ENCODE data around the gene PCSK1N. TPM values are rescaled to one million over a fixed set of nuclear protein-coding genes. Genes with fewer than 3 reads are reported as not detected.

PCSK1N gene
- total and polyA plus RNA-seq, 4 donors, result 61.4 to 566 (median 286) TPM

- H3K9me3 ChIP-seq (ENCODE audit: control insufficient read depth, insufficient read depth, low read length), result no peaks in the 10 kb centered on the region
- WGBS (ENCODE audit: insufficient coverage), result 86% methylated on average over 2 of the region's 8 CpGs
These were observed 21.8 kb downstream of the PCSK1N start for GRCh38 chrX:48813644-48814043.

GRCh38 chrX:48806081-48806480 lies 29.3 kb downstream of the PCSK1N start:
- DNase-seq (ENCODE audit: low read depth in 4 of 6, low spot score in 6 of 6), result no peak
- peaks cover 11% of the 10 kb centered on the region for H3K36me3 ChIP-seq (ENCODE audit: control insufficient read depth, insufficient read depth, low read length)
- no peak overlapping the region for H3K27ac ChIP-seq (ENCODE audit: low read depth, low read length)
- H3K4me3 ChIP-seq (ENCODE audit: low read depth, low read length), result no peak overlapping the region
- 88% methylated on average over 4 of the region's 4 CpGs for WGBS (ENCODE audit: insufficient coverage)
- no peaks in the 10 kb centered on the region for H3K9me3 ChIP-seq (ENCODE audit: control insufficient read depth, insufficient read depth, low read length)
- H3K27me3 ChIP-seq (ENCODE audit: control insufficient read depth, insufficient read depth, low read length), result no peaks in the 10 kb centered on the region
- H3K4me1 ChIP-seq (ENCODE audit: control insufficient read depth, insufficient read depth, low read length), result peaks cover 11% of the 10 kb centered on the region

More at GRCh38 chrX:48813644-48814043, 21.8 kb downstream of the PCSK1N start:
- H3K36me3 ChIP-seq (ENCODE audit: control insufficient read depth, insufficient read depth, low read length), result peaks cover 40% of the 10 kb centered on the region
- no peak overlapping the region for H3K27ac ChIP-seq (ENCODE audit: low read depth, low read length)
- H3K4me1 ChIP-seq (ENCODE audit: control insufficient read depth, insufficient read depth, low read length), result no peaks in the 10 kb centered on the region
- H3K4me3 ChIP-seq (ENCODE audit: low read depth, low read length), result no peak overlapping the region
- no peak for DNase-seq (ENCODE audit: low read depth in 4 of 6, low spot score in 6 of 6)
- no peaks in the 10 kb centered on the region for H3K27me3 ChIP-seq (ENCODE audit: control insufficient read depth, insufficient read depth, low read length)

GRCh38 chrX:48802905-48803200 lies 32.6 kb downstream of the PCSK1N start:
- Histone ChIP-seq H3K27me3 (ENCODE audit: control insufficient read depth, insufficient read depth, low read length) (no peaks in the 10 kb centered on the region), H3K4me3 (ENCODE audit: low read depth, low read length) (peak overlapping the region; percentile 63), H3K9me3 (ENCODE audit: control insufficient read depth, insufficient read depth, low read length) (no peaks in the 10 kb centered on the region), H3K36me3 (ENCODE audit: control insufficient read depth, insufficient read depth, low read length) (peaks cover 7% of the 10 kb centered on the region), H3K4me1 (ENCODE audit: control insufficient read depth, insufficient read depth, low read length) (peaks cover 15% of the 10 kb centered on the region), H3K27ac (ENCODE audit: low read depth, low read length) (peak overlapping the region; percentile 91)
- no peak for DNase-seq (ENCODE audit: low read depth in 4 of 6, low spot score in 6 of 6)
- 70% methylated on average over 3 of the region's 4 CpGs for WGBS (ENCODE audit: insufficient coverage)

GRCh38 chrX:48802089-48802904 lies 33.1 kb downstream of the PCSK1N start:
- peaks cover 7% of the 10 kb centered on the region for H3K36me3 ChIP-seq (ENCODE audit: control insufficient read depth, insufficient read depth, low read length)
- 23% methylated on average over 28 of the region's 40 CpGs for WGBS (ENCODE audit: insufficient coverage)
- no peaks in the 10 kb centered on the region for H3K27me3 ChIP-seq (ENCODE audit: control insufficient read depth, insufficient read depth, low read length)
- H3K9me3 ChIP-seq (ENCODE audit: control insufficient read depth, insufficient read depth, low read length), result no peaks in the 10 kb centered on the region
- H3K4me1 ChIP-seq (ENCODE audit: control insufficient read depth, insufficient read depth, low read length), result peaks cover 15% of the 10 kb centered on the region
- peak overlapping the region; percentile 91 for H3K27ac ChIP-seq (ENCODE audit: low read depth, low read length)
- peak overlapping the region; percentile 63 for H3K4me3 ChIP-seq (ENCODE audit: low read depth, low read length)
- DNase-seq (ENCODE audit: low read depth in 4 of 6, low spot score in 6 of 6), result peak in 5 of 6 donors; percentile 23 to 88 (median 39)

GRCh38 chrX:48801280-48802088 lies 33.9 kb downstream of the PCSK1N start, which contains the start of gene HDAC6:
Gene HDAC6 (plus strand): TSS chrX:48802067. CDS start chrX:48802693, 626 bp downstream.
- peak; percentile 84 to 99 (median 92) for DNase-seq (ENCODE audit: low read depth in 4 of 6, low spot score in 6 of 6)

GRCh38 chrX:48800574-48801279 lies 34.7 kb downstream of the PCSK1N start:
- Histone ChIP-seq H3K36me3 (ENCODE audit: control insufficient read depth, insufficient read depth, low read length) (peaks cover 7% of the 10 kb centered on the region), H3K9me3 (ENCODE audit: control insufficient read depth, insufficient read depth, low read length) (no peaks in the 10 kb centered on the region), H3K4me1 (ENCODE audit: control insufficient read depth, insufficient read depth, low read length) (peaks cover 15% of the 10 kb centered on the region), H3K27ac (ENCODE audit: low read depth, low read length) (peak overlapping the region; percentile 97), H3K4me3 (ENCODE audit: low read depth, low read length) (peak overlapping the region; percentile 77), H3K27me3 (ENCODE audit: control insufficient read depth, insufficient read depth, low read length) (no peaks in the 10 kb centered on the region)
- WGBS (ENCODE audit: insufficient coverage), result 44% methylated on average over 13 of the region's 17 CpGs
- DNase-seq (ENCODE audit: low read depth in 4 of 6, low spot score in 6 of 6), result peak in 1 of 6 donors; percentile 9

More at GRCh38 chrX:48801280-48802088, 33.9 kb downstream of the PCSK1N start, which contains the start of gene HDAC6:
- Histone ChIP-seq H3K4me3 (ENCODE audit: low read depth, low read length) (peak within 1 kb of the TSS; percentile 77), H3K4me1 (ENCODE audit: control insufficient read depth, insufficient read depth, low read length) (peaks cover 15% of the 10 kb centered on the region), H3K9me3 (ENCODE audit: control insufficient read depth, insufficient read depth, low read length) (no peaks in the 10 kb centered on the region), H3K27ac (ENCODE audit: low read depth, low read length) (peak within 1 kb of the TSS; percentile 97), H3K36me3 (ENCODE audit: control insufficient read depth, insufficient read depth, low read length) (peaks cover 7% of the 10 kb centered on the region), H3K27me3 (ENCODE audit: control insufficient read depth, insufficient read depth, low read length) (no peaks in the 10 kb centered on the region)
- WGBS (ENCODE audit: insufficient coverage), result 23% methylated on average over 89 of the region's 89 CpGs

GRCh38 chrX:48798318-48798717 lies 37.1 kb downstream of the PCSK1N start:
- Histone ChIP-seq H3K27me3 (ENCODE audit: control insufficient read depth, insufficient read depth, low read length) (no peaks in the 10 kb centered on the region), H3K4me3 (ENCODE audit: low read depth, low read length) (no peak overlapping the region), H3K9me3 (ENCODE audit: control insufficient read depth, insufficient read depth, low read length) (no peaks in the 10 kb centered on the region), H3K36me3 (ENCODE audit: control insufficient read depth, insufficient read depth, low read length) (no peaks in the 10 kb centered on the region), H3K4me1 (ENCODE audit: control insufficient read depth, insufficient read depth, low read length) (peaks cover 15% of the 10 kb centered on the region), H3K27ac (ENCODE audit: low read depth, low read length) (no peak overlapping the region)
- DNase-seq (ENCODE audit: low read depth in 4 of 6, low spot score in 6 of 6), result no peak
- WGBS (ENCODE audit: insufficient coverage), result 80% methylated on average over 2 of the region's 2 CpGs

- Histone ChIP-seq H3K36me3 (ENCODE audit: control insufficient read depth, insufficient read depth, low read length) (no peaks in the 10 kb centered on the region), H3K9me3 (ENCODE audit: control insufficient read depth, insufficient read depth, low read length) (no peaks in the 10 kb centered on the region), H3K27ac (ENCODE audit: low read depth, low read length) (no peak overlapping the region), H3K4me3 (ENCODE audit: low read depth, low read length) (no peak overlapping the region), H3K27me3 (ENCODE audit: control insufficient read depth, insufficient read depth, low read length) (no peaks in the 10 kb centered on the region), H3K4me1 (ENCODE audit: control insufficient read depth, insufficient read depth, low read length) (no peaks in the 10 kb centered on the region)
- WGBS (ENCODE audit: insufficient coverage), result 58% methylated on average over 6 of the region's 8 CpGs
- DNase-seq (ENCODE audit: low read depth in 4 of 6, low spot score in 6 of 6), result no peak
These were observed 40.4 kb downstream of the PCSK1N start for GRCh38 chrX:48794911-48795515.

- DNase-seq (ENCODE audit: low read depth in 4 of 6, low spot score in 6 of 6), result no peak
- WGBS (ENCODE audit: insufficient coverage), result 82% methylated on average over 12 of the region's 12 CpGs
- Histone ChIP-seq H3K27ac (ENCODE audit: low read depth, low read length) (no peak overlapping the region), H3K4me1 (ENCODE audit: control insufficient read depth, insufficient read depth, low read length) (no peaks in the 10 kb centered on the region), H3K9me3 (ENCODE audit: control insufficient read depth, insufficient read depth, low read length) (no peaks in the 10 kb centered on the region), H3K36me3 (ENCODE audit: control insufficient read depth, insufficient read depth, low read length) (no peaks in the 10 kb centered on the region), H3K27me3 (ENCODE audit: control insufficient read depth, insufficient read depth, low read length) (no peaks in the 10 kb centered on the region), H3K4me3 (ENCODE audit: low read depth, low read length) (no peak overlapping the region)
These were observed 41.0 kb downstream of the PCSK1N start for GRCh38 chrX:48794340-48794910.

Data from spinal cord (tissue), 10 donors.